G401 (cell line): ENCODE data around the gene KLHL11. TPM values are rescaled to one million over a fixed set of nuclear protein-coding genes. Genes with fewer than 3 reads are reported as not detected.
"Not testable (repeated sequence)": the region's sequence is repeated elsewhere in the genome, so short reads cannot be mapped to it uniquely, and the experiment has no call there.

Source experiments
- DNase-seq: peaks from one replicate; pipeline ENCODE4 v3.0.0-alpha.2; 2015; ENCODE audit warnings: low spot score
- in situ Hi-C: cut with HindIII; loops from 2 replicates; pipeline ENCODE4 v1.10.0; 2016; ENCODE audit warnings: low sequenced_read_pairs, mixed read lengths
- total RNA-seq: library from RNA; depleted of rRNA; stranded (reverse); fragments of >200 nt; shearing (Covaris generic); gene quantifications from 2 replicates; pipeline ENCODE4 v1.2.3, GENCODE V29; 2014

The KLHL11 gene
- total RNA-seq, 1 experiment from 2014 or later: 16.2 TPM

DNA sequence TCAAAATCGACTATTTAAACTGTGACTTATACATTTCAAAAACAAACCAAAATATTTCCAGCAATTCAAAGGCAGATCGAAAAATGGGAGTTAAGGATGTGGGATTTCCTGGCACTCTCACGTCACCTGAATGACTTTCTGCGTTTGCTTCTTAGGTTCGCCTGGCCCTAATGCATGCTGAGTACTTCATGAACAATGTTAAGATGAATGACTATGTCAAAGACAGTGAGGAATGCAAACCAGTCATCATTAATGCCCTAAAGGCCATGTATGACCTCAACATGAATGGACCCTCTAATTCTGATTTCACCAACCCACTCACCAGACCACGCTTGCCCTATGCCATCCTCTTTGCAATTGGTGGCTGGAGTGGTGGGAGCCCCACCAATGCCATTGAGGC is 20.3 kb downstream of the KLHL11 start:
- in situ Hi-C loops: no loop called here
- no peak for DNase-seq

GRCh38 chr17:41840781-41841180 is 24.4 kb downstream of the KLHL11 start:
- in situ Hi-C loops, DNase-seq: not testable (repeated sequence)

DNA sequence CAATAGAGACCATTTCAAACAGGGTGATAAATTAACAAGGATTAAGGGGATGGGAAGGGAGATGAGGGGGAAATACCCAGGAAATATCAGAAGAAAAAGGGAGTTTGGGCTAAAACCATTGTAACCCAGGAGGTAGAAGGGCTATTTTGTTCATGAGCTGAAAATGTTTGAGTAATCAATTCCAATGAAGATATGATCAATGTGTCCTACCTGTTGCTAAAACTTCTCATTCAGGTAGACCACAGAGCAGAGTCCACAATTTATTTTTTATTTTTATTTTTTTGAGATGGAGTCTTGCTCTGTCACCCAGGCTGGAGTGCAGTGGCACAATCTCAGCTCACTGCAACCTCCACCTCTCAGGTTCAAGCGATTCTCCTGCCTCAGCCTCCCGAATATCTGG is 25.8 kb downstream of the KLHL11 start:
- DNase-seq, in situ Hi-C loops: not testable (repeated sequence)

GRCh38 chr17:41837761-41838538 is 27.3 kb downstream of the KLHL11 start, which contains the start of gene KLHL10:
TSS of gene KLHL10 (plus strand) at chr17:41837825. CDS start at chr17:41837933, 108 bp downstream.
- in situ Hi-C loops: no loop called here
- no peak for DNase-seq

DNA sequence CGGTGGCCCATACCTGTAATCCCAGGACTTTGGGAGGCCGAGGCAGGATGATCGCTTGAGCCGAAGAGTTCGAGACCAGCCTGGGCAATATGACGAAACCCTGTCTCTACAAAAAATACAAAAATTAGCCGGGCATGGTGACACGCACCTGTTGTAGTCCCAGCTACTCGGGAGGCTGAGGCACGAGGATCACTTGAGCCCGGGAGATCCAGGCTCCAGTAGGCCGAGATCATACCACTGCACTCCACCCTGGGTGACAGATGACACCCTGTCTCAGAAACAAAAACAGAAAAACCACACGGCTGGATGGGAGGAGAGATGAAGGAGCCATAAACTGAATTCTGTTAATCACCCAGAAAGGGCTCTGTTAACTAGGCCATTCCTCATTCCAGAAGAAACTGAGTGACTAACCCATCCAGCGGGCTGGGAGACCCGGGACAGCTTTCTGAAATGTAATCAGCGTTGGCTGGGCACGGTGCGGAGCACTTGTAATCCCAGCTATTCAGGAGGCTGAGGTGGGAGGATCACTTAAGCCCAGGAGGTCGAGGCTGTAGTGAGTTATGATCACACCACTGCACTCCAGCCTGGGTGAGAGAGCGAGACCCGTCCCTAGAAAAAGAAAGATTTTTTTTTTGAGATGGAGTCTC is 28.6 kb downstream of the KLHL11 start:
- DNase-seq: no peak
- in situ Hi-C loops: no loop called here

DNA sequence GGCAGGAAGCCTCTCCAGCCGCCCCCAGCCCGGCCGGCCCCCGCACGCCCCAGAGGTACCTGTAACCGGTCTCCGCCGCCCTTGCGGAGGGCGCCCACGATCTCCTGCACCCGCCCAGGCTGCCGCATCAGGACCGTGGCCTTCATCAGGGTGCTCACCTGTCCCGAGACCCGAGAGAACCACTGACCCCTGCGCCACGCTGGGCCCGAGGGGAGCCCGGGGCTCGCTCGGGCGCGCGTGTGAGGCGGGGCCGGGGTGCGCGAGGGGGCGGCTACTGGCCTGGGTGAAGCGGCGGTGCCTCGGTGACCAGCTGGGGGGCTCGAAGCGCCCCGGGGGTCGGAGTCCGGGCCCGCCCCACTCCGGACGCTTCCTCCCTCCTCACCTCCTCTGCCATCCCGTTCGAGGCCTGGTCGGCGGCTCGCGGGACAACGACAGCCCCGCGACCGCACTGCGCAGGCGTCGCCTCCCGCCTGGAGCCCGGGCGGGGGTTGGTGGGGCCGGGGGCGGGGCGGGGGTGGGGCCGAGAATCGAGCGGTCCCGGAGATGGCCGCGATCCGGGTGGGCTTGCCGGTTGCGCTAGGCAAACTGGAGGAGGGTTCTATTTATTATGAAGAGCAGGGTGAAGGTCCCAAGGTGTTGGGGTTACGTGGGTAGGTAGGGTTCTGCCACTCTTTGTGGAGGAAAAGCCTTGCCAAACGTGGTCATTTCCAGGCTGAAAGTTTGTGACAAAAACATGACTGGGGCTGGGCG is 29.2 kb downstream of the KLHL11 start, which contains the start of gene NT5C3B:
Gene NT5C3B (minus strand): TSS at position 433 of the 750 bp plus-strand sequence. CDS start 39 bp downstream, at position 394.
- in situ Hi-C loops: no loop called here
- peak; percentile 63 for DNase-seq

DNA sequence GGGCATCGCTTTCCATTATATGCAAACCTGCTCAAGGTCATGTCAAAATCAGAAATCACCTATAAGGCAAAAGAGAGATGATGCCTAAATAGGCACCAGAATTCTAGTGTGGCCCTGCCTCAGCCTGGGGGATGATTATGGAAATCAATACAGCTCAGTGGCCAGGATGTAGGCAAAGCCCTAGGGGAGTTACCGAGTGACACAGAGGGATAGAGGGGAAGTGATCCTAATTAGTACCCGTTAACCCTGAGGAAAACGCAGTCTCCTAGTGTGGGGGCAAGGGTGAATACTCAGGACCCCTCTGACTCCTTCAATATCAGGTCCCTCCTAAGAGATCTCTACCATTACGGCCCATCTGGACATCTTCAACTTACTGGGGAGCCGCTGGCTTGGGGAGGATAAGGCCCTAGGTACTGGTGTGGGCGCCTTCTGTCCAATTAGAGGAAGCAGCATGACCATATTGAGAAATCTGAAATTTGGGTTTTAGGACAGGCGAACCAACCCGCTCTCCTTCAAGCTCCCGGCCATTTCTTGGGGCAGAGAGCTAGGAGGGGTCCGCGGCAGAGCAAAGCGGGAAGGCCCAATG is 29.9 kb downstream of the KLHL11 start:
- in situ Hi-C loops: no loop called here
- peak; percentile 52 for DNase-seq

DNA sequence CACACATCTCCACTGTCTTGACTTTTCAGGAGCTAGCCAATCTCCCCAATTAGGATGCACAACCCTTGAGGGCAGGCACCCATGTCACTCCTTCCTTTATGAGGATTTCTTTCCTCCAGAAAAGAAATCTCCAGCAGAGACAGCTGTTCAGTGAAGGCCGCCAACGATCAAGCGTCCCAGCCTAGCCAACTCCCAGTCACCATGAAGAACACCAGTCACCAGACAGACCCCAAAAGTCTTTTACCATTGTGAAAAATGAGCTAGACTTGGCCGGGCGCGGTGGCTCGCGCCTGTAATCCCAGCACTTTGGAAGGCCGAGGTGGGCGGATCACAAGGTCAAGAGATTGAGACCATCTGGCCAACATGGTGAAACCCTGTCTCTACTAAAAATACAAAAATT is 35.3 kb downstream of the KLHL11 start:
- DNase-seq, in situ Hi-C loops: not testable (repeated sequence)

DNA sequence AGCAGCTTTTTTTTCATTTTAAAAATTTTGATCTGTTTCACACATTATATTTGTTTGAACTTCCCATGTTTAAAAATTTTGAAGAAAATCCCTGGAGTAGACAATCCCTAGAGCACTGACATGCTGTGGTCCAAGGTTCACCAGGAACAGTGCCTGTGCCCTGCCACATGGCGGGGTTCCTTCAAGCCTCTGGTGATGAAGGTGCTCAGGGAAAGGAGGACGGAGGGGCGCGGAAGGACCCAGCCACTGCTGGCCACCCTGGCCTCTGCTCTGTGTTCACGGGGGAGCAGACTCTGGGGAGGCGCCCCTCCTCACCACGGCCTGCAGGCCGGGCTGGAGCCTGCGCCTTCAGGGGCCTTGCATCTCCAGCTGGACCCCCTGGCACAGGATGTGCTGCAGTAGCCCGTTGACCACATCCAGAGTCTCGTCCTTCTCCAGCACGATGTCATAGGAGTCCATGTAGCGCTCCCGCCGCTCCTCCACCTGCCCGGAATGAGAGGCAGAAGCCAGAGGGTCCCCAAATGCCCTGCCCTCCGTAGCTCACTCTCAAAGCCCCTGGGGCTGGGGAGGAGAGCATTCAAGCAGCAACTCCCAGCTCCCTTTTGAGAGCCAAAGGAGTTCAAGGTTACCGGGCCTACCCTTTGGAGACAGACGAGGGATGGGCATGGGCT is 39.9 kb downstream of the KLHL11 start:
- DNase-seq: no peak
- in situ Hi-C loops: no loop called here

- no peak for DNase-seq
- in situ Hi-C loops: no loop called here
Measured at GRCh38 chr17:41824086-41824485, 41.1 kb downstream of the KLHL11 start.

DNA sequence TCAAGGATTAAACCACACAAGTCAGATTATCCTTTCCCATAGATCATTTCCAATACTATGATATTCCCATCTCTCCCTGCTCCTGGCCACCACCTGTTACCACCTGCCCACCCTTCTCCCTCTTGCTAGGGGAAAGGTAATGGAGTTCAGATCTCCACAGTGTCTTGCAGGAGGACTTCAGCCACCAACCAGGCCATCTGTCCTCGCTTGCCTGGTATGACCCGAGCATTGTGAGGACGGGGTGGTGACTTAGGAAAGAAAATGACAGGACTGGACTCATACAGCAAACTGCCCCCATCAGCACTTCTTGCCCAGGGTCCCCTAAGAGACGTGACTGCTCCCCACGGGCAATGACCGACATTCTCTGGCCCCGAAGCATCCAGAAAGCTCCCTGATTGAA is 41.6 kb downstream of the KLHL11 start:
- in situ Hi-C loops: no loop called here
- DNase-seq: no peak

- in situ Hi-C loops: no loop called here
- DNase-seq: no peak
Measured at GRCh38 chr17:41823141-41823524, 42.1 kb downstream of the KLHL11 start.

- no peak for DNase-seq
- in situ Hi-C loops: no loop called here
Measured at GRCh38 chr17:41822216-41823140, 42.7 kb downstream of the KLHL11 start.

DNA sequence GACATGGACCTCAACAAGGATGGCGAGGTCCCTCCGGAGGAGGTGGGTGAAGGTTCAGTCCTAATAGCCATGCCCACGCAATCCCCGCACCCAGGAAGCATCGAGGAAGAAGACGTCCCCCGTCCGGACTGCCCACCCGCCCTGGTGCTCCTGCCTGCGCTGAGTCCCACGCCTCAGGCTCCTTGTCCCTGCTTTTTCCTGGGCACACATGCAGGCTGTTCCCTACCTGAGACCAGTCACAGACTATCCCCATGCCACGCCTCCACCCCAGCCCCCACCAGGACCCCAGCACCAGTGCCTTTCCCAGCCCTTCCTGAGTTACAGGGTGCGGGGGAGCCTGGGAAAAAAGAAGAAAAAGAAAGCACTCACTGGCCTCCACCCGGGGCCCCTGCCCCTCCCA is 43.4 kb downstream of the KLHL11 start:
- in situ Hi-C loops: no loop called here

GRCh38 chr17:41818024-41818423 is 47.2 kb downstream of the KLHL11 start:
- no peak for DNase-seq
- in situ Hi-C loops: no loop called here

More for the DNA sequence above, 43.4 kb downstream of the KLHL11 start:
- DNase-seq: no peak

- no peak for DNase-seq
- in situ Hi-C loops: no loop called here
Measured at GRCh38 chr17:41816637-41817320, 48.4 kb downstream of the KLHL11 start.

GRCh38 chr17:41814195-41814594 is 51.0 kb downstream of the KLHL11 start:
- in situ Hi-C loops: no loop called here
- DNase-seq: no peak
